H9 (cell line): ENCODE results near the gene FOXP2. TPM values are rescaled to one million over a fixed set of nuclear protein-coding genes. Genes with fewer than 3 reads are reported as not detected.

ENCODE experiments used
- DNase-seq: peaks from one replicate; pipeline ENCODE4 v3.0.0-alpha.2; 2017
- H2AFZ ChIP-seq: one replicate; pipeline ENCODE4 v1.6.1; 2013; ENCODE audit warnings: mild to moderate bottlenecking, low read length, control low read depth, moderate library complexity
- H2AK5ac ChIP-seq: 2 replicates; pipeline ENCODE4 v1.6.1; 2013; ENCODE audit warnings: low read length, control low read depth, mixed read lengths; ENCODE audit not compliant: insufficient read length
- H2BK120ac ChIP-seq: one replicate; pipeline ENCODE4 v1.6.1; 2013; ENCODE audit warnings: low read depth, mild to moderate bottlenecking, low read length, control low read depth, inconsistent platforms; ENCODE audit not compliant: poor library complexity, severe bottlenecking
- H2BK12ac ChIP-seq: 2 replicates; pipeline ENCODE4 v1.6.1; 2013; ENCODE audit warnings: low read length, control low read depth, mixed read lengths, low read depth; ENCODE audit not compliant: insufficient read length
- H2BK15ac ChIP-seq: 2 replicates; pipeline ENCODE4 v1.6.1; 2013; ENCODE audit warnings: low read depth, low read length, control low read depth
- H2BK20ac ChIP-seq: one replicate; pipeline ENCODE4 v1.6.1; 2013; ENCODE audit warnings: low read depth, mild to moderate bottlenecking, low read length, control low read depth, inconsistent platforms; ENCODE audit not compliant: poor library complexity, severe bottlenecking
- H2BK5ac ChIP-seq: 2 replicates; pipeline ENCODE4 v1.6.1; 2013; ENCODE audit warnings: low read length, control low read depth, mixed read lengths; ENCODE audit not compliant: insufficient read length
- H3K14ac ChIP-seq: 2 replicates; pipeline ENCODE4 v1.6.1; 2013; ENCODE audit warnings: low read length, control low read depth; ENCODE audit not compliant: insufficient read depth
- H3K18ac ChIP-seq: 2 replicates; pipeline ENCODE4 v1.6.1; 2013; ENCODE audit warnings: low read depth, mild to moderate bottlenecking, mixed read lengths, low read length, control low read depth; ENCODE audit not compliant: insufficient read length
- H3K23ac ChIP-seq: 2 replicates; pipeline ENCODE4 v1.6.1; 2013; ENCODE audit warnings: low read length, control low read depth, mixed read lengths, low read depth; ENCODE audit not compliant: insufficient read length
- H3K23me2 ChIP-seq: 2 replicates; pipeline ENCODE4 v1.6.1; 2013; ENCODE audit warnings: low read depth, mild to moderate bottlenecking, mixed read lengths, low read length, control low read depth; ENCODE audit not compliant: insufficient read length, poor library complexity, severe bottlenecking
- H3K27ac ChIP-seq: 2 replicates; pipeline ENCODE4 v1.5.1; 2013; ENCODE audit warnings: low read length, control low read depth, mixed read lengths, low read depth; ENCODE audit not compliant: insufficient read length
- H3K27me3 ChIP-seq: 2 replicates; pipeline ENCODE4 v1.6.1; 2013; ENCODE audit warnings: low read length, control low read depth, inconsistent platforms; ENCODE audit not compliant: insufficient read depth
- H3K4ac ChIP-seq: 2 replicates; pipeline ENCODE4 v1.6.1; 2013; ENCODE audit warnings: low read depth, mild to moderate bottlenecking, control low read depth, inconsistent platforms, low read length, moderate library complexity
- H3K4me1 ChIP-seq: 2 replicates; pipeline ENCODE4 v1.6.1; 2013; ENCODE audit warnings: low read length, control low read depth, inconsistent platforms; ENCODE audit not compliant: insufficient read depth
- H3K4me2 ChIP-seq: 2 replicates; pipeline ENCODE4 v1.6.1; 2013; ENCODE audit warnings: low read length, control low read depth, mixed read lengths; ENCODE audit not compliant: insufficient read length, insufficient read depth
- H3K56ac ChIP-seq: 2 replicates; pipeline ENCODE4 v1.6.1; 2013; ENCODE audit warnings: low read depth, mild to moderate bottlenecking, mixed read lengths, low read length, control low read depth; ENCODE audit not compliant: insufficient read length
- H3K79me1 ChIP-seq: 2 replicates; pipeline ENCODE4 v1.6.1; 2013; ENCODE audit warnings: low read depth, mild to moderate bottlenecking, moderate library complexity, low read length, control low read depth, inconsistent platforms; ENCODE audit not compliant: insufficient read depth, poor library complexity, severe bottlenecking
- H3K79me2 ChIP-seq: 2 replicates; pipeline ENCODE4 v1.6.1; 2013; ENCODE audit warnings: low read length, control low read depth, inconsistent platforms; ENCODE audit not compliant: insufficient read depth
- H3K9ac ChIP-seq: 2 replicates; pipeline ENCODE4 v1.6.1; 2013; ENCODE audit warnings: low read length, control low read depth, mixed read lengths; ENCODE audit not compliant: insufficient read length; ENCODE audit errors: extremely low read depth
- H3K9me3 ChIP-seq: one replicate; pipeline ENCODE4 v1.6.1; 2013; ENCODE audit warnings: low read depth, low read length, inconsistent platforms; ENCODE audit not compliant: control insufficient read depth
- H3T11ph ChIP-seq: one replicate; pipeline ENCODE4 v1.6.1; 2013; ENCODE audit warnings: mild to moderate bottlenecking, low read length, control low read depth, inconsistent platforms
- H4K20me1 ChIP-seq: one replicate; pipeline ENCODE4 v1.6.1; 2013; ENCODE audit not compliant: control insufficient read depth, insufficient read length, insufficient read depth
- H4K5ac ChIP-seq: 2 replicates; pipeline ENCODE4 v1.6.1; 2013; ENCODE audit warnings: low read depth, mild to moderate bottlenecking, mixed read lengths, low read length, control low read depth; ENCODE audit not compliant: insufficient read length
- H4K8ac ChIP-seq: replicated peaks from 2 replicates; pipeline ENCODE4 v1.6.1; 2013; ENCODE audit warnings: low read length, control low read depth, mixed read lengths, low read depth; ENCODE audit not compliant: insufficient read length
- H4K91ac ChIP-seq: 2 replicates; pipeline ENCODE4 v1.6.1; 2013; ENCODE audit warnings: low read depth, mild to moderate bottlenecking, moderate library complexity, mixed read lengths, low read length, control low read depth; ENCODE audit not compliant: insufficient read length
- H3K27ac Mint-ChIP-seq, 3 experiments: 2 replicates in 2 of 3; 3 replicates in 1 of 3; pipeline ENCODE4 v1.8.0; 2020 to 2021; ENCODE audit warnings: mixed read lengths in 3 of 3, mild to moderate bottlenecking in 1 of 3, moderate library complexity in 1 of 3
- H3K27me3 Mint-ChIP-seq: 2 replicates; pipeline ENCODE4 v1.8.0; 2021; ENCODE audit warnings: low read depth, mild to moderate bottlenecking, moderate library complexity, mixed read lengths
- H3K36me3 Mint-ChIP-seq, 3 experiments: 2 replicates in 2 of 3; 3 replicates in 1 of 3; pipeline ENCODE4 v1.8.0; 2020 to 2021; ENCODE audit warnings: low read depth in 3 of 3, mixed read lengths in 3 of 3; ENCODE audit not compliant: insufficient read depth in 1 of 3
- H3K4me1 Mint-ChIP-seq, 2 experiments: 2 replicates each; pipeline ENCODE4 v1.8.0; 2020; ENCODE audit warnings: mixed read lengths in 2 of 2
- H3K4me3 Mint-ChIP-seq, 2 experiments: 2 replicates in 1 of 2; 3 replicates in 1 of 2; pipeline ENCODE4 v1.8.0; 2020 to 2021; ENCODE audit warnings: mild to moderate bottlenecking in 2 of 2, mixed read lengths in 2 of 2, moderate library complexity in 1 of 2
- H3K9me3 Mint-ChIP-seq, 2 experiments: 2 replicates in 1 of 2; 3 replicates in 1 of 2; pipeline ENCODE4 v1.8.0; 2020; ENCODE audit warnings: mild to moderate bottlenecking in 2 of 2, mixed read lengths in 2 of 2, moderate library complexity in 1 of 2
- WGBS: extraction: QIAGEN DNeasy Blood & Tissue Kit; methylation state at CpG from one replicate; pipeline ENCODE4 v1.1.7; 2013; ENCODE audit warnings: missing lambda C conversion rate, low lambda C conversion rate, mixed read lengths; ENCODE audit not compliant: insufficient read length; ENCODE audit errors: extremely low coverage; 5-methylcytosine and 5-hydroxymethylcytosine counted together
- total RNA-seq: library from RNA; stranded (reverse); gene quantifications from 2 replicates; pipeline ENCODE4 v1.2.1, GENCODE V29; 2021
- TF ChIP-seq, protein P1 (sequence below): fragments of 200-600 bp; sonication (generic); conservative IDR thresholded peaks from 3 replicates; pipeline ENCODE4 v1.8.0; 2021; ENCODE audit warnings: antibody characterized with exemption, mild to moderate bottlenecking

Gene FOXP2
- total RNA-seq, 1 experiment from 2014 or later = not detected

DNA sequence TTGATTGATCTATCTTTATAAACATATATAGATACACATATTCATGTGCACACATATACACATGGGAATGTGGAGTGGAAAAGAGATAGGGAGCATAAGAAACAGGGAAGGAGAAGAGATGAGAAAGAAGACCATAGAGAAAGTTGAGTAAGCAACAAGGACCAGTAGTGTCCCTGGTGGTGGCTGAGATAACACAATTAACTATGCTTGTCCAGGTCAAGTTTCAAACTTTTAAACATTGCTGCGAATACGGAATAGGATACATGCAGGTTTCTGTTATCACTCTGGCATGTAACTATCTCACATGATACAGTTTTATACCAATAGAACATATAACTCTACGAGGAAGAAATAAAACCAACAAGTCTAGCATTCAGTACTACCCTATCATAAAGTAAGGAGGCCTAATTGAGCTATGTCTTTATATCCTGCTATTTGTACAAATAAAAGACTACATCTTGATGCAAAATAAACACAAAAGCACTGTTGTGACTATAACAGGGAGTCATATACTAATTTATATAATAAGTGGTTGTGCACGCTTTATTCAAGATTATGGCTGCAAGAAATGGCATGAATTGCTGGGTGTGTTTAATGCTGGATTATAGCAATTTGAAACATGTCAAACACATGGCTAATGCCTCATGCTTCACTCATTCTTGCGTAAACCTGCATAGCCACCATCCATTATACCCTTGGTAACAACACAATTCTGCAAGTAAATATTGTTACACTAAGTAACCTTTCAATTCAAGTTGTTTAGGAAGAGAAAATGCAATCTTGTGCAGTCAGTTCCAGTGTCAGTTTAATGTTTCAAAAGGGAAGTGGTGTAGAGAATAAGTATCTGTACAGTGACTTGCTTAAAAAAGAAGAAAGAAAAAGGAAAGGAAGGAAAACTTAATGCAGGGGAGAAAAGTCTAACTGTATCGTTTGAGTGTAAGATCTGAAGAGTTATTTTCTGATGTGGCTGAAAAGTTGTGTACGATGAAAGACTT lies 8.2 kb downstream of the FOXP2 start:
- Histone ChIP-seq H2BK15ac (no peak overlapping the region), H3K4me1 (no peaks in the 10 kb centered on the region), H3K9ac (no peak overlapping the region), H3K79me1 (no peaks in the 10 kb centered on the region), H2BK120ac (no peak overlapping the region), H2AK5ac (no peak overlapping the region), H2BK20ac (no peak overlapping the region), H3K27me3 (no peaks in the 10 kb centered on the region), H3K18ac (no peak overlapping the region), H4K5ac (no peak overlapping the region), H2AFZ (no peak overlapping the region), H4K20me1 (no peaks in the 10 kb centered on the region), H3K27ac (no peak overlapping the region), H3K9me3 (no peaks in the 10 kb centered on the region), H3K79me2 (no peaks in the 10 kb centered on the region), H3K4ac (no peak overlapping the region), H3K23ac (no peak overlapping the region), H2BK5ac (no peak overlapping the region), H4K8ac (no peak overlapping the region), H3T11ph (no peak overlapping the region), H3K56ac (no peak overlapping the region), H4K91ac (no peak overlapping the region), H3K23me2 (no peaks in the 10 kb centered on the region), H3K14ac (no peak overlapping the region), H3K4me2 (no peak overlapping the region), H2BK12ac (no peak overlapping the region)
- DNase-seq = no peak
- peaks cover 0 to 5% of the 10 kb centered on the region in 2 experiments; a peak in 1 of 4 replicates for H3K4me1 Mint-ChIP-seq
- TF ChIP-seq, protein P1, sequence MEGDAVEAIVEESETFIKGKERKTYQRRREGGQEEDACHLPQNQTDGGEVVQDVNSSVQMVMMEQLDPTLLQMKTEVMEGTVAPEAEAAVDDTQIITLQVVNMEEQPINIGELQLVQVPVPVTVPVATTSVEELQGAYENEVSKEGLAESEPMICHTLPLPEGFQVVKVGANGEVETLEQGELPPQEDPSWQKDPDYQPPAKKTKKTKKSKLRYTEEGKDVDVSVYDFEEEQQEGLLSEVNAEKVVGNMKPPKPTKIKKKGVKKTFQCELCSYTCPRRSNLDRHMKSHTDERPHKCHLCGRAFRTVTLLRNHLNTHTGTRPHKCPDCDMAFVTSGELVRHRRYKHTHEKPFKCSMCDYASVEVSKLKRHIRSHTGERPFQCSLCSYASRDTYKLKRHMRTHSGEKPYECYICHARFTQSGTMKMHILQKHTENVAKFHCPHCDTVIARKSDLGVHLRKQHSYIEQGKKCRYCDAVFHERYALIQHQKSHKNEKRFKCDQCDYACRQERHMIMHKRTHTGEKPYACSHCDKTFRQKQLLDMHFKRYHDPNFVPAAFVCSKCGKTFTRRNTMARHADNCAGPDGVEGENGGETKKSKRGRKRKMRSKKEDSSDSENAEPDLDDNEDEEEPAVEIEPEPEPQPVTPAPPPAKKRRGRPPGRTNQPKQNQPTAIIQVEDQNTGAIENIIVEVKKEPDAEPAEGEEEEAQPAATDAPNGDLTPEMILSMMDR = peak; percentile 63
- no peaks in the 10 kb centered on the region for H3K27me3 Mint-ChIP-seq
- H3K4me3 Mint-ChIP-seq = no peak overlapping the region
- WGBS = no CpG with 5 or more reads among the region's 7 CpGs
- H3K27ac Mint-ChIP-seq = no peak overlapping the region
- no peaks in the 10 kb centered on the region for H3K9me3 Mint-ChIP-seq
- H3K36me3 Mint-ChIP-seq = no peaks in the 10 kb centered on the region
